GM13977 (cell line): ENCODE data around the gene CERS4.
"Not testable (repeated sequence)": the region's sequence is repeated elsewhere in the genome, so short reads cannot be mapped to it uniquely, and the experiment has no call there.

Experiments
- DNase-seq: peaks from one replicate; pipeline ENCODE4 v3.0.0; 2012; ENCODE audit warnings: low spot score
- CTCF ChIP-seq: IDR thresholded peaks from 2 replicates; pipeline ENCODE4 v1.5.1; 2012; ENCODE audit warnings: mild to moderate bottlenecking, control low read depth; ENCODE audit not compliant: insufficient read depth; ENCODE audit errors: extremely low read depth, missing control alignments
- in situ Hi-C: fragments of 300-500 bp; cut with MboI; formaldehyde crosslinking; loops from one replicate; pipeline ENCODE4 v1.12.0; 2022; ENCODE audit warnings: low sequenced_read_pairs, low pct_unique_long_range_greater_than_20kb, mixed read lengths, inconsistent platforms; ENCODE audit not compliant: unreplicated experiment

CERS4 gene

GRCh38 chr19:8269724-8270123 is 60.6 kb downstream of the CERS4 start:
- no peak for TF ChIP-seq CTCF
- DNase-seq, result no peak

GRCh38 chr19:8276508-8276907 is 67.3 kb downstream of the CERS4 start:
- DNase-seq, in situ Hi-C loops: not testable (repeated sequence)

More at GRCh38 chr19:8269724-8270123, 60.6 kb downstream of the CERS4 start:
- in situ Hi-C loops, result no loop called here

- in situ Hi-C loops, DNase-seq: not testable (repeated sequence)
Measured at GRCh38 chr19:8291337-8291736, 82.2 kb downstream of the CERS4 start.

GRCh38 chr19:8302357-8302691 is 93.2 kb downstream of the CERS4 start:
- in situ Hi-C loops, result no loop called here
- no peak for DNase-seq
- TF ChIP-seq CTCF, result no peak

GRCh38 chr19:8302734-8303133 is 93.6 kb downstream of the CERS4 start:
- in situ Hi-C loops, result no loop called here
- no peak for TF ChIP-seq CTCF
- no peak for DNase-seq

GRCh38 chr19:8304841-8305621 is 95.9 kb downstream of the CERS4 start:
- in situ Hi-C loops, result no loop called here
- TF ChIP-seq CTCF, result no peak
- no peak for DNase-seq

GRCh38 chr19:8305798-8306197 is 96.6 kb downstream of the CERS4 start:
- no peak for TF ChIP-seq CTCF
- in situ Hi-C loops, result no loop called here
- DNase-seq, result no peak
